Activated CD4-positive, alpha-beta T cell treated with anti-CD3 and anti-CD28 coated beads, Interleukin-2, amount 50 U/mL, for 48 hours (primary cell): ENCODE measurements around the gene TMEM54.

Experiments
- DNase-seq, 2 experiments: peaks; one replicate each; pipeline ENCODE4 v3.0.0-alpha.2; 2020

The TMEM54 gene

GRCh38 chr1:32894019-32894600 is 7.1 kb downstream of the TMEM54 start:
- no peak for DNase-seq

DNA sequence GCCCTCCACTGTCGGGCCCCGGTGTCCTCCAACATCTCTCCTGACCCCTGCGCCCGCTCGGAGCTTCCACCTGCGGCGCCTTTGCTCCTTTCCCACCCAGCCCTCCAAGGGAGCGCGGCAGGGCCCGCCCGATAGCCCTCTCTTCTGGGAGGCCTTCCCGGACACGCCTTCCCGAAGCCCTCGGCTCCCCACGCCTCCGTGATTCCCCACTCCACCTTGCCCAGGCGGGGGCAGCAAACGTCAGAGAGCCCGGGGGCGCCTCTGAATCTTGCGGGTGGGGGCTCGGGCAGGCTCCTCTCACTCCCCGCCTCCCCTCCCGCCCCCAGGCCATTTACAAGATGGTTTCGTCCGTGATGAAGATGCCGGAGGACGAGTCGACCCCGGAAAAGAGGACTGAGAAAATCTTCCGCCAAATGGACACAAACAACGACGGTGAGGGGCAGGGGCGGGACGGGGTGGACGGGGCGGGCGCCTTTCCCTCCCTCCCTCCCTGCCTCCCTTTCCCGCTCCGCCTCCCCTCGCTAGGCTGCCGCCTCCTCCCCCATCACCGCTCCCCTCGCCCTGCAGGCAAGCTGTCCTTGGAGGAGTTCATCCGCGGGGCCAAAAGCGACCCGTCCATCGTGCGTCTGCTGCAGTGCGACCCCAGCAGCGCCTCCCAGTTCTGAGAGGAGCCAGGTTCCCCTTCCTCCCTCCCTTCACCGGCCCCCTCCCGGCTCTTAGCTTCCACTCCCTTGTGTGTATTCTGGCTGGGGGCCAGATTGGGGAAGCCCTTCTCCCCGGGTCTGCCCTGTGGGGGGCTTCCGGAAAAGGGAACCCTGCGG is 7.8 kb downstream of the TMEM54 start:
- DNase-seq, result peak in 1 of 2 experiments; percentile 30

DNA sequence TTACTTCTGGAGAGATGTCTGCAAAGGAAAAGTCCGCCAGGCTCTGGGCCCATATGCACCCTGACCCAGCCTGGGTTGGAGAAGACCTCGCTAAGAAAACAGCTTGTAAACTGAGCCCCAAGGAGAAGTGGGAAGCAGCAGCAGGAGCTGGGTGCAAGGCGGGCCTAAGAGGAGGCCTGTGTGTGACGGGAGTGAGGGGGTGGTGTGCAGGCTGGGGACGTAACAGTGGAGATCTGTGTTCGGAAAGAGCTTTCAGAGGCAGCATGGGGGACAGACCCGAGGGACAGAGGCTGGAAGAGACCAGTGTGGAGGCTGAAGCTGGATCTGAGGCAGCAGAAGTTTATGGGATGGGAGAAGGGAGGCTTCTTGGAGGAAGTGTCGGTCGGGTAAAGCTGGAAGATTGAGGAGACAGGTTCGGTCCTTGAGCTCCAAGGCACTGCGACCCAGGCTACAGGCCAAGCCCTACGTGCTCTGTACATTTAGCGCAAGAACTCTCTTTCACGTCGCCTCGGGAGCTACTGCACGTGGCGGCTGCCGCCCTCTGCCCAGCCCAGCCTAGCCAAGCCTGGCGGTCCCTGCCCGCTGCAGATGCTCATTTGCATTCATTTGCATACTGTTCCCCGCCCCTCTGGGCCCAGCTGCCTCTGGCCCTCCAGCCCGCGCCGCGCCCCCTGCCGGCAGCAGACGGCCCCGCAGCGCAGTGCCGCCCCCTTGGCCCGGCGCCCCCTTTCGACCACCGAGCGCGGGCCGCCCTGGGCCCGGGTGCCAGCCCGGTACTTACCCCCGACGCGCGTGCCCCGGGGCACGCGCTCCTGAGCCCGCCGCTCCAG is 8.6 kb downstream of the TMEM54 start:
- DNase-seq, result peak; percentile 47 to 58

DNA sequence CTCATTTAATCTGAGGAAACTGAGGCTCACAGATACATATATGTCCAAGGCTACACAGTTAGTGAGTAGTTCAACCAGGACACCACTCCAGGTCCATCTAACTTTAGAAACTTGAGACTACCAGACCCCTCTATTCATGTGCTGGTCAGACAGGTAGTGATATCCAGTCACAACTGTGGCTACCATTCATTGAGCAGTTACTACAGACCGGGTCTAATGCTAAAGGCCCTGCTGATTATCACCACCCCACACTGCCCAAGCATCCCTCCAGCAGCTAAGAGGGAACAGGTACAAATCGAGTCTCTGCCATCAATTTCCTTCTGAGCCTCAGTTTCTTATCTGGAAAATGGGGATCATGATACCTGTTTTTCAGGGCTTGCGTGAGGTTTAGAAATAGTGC is 9.6 kb downstream of the TMEM54 start:
- DNase-seq, result no peak

DNA sequence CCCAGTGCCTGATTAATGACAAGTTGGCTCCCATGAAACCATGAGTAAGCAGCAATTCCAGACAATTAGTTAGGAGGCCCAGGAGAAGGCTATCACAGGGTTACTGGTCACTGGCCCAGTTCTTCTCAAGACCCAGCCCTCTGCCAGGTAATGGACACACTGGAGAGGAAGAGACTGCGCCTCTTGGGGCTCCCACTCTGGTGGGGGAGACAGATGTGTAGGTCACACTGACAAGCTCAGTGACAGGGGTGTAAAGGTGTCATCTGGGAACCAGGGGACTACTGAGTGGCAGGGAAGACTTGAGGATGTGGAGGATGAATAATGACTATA is 10.0 kb downstream of the TMEM54 start:
- no peak for DNase-seq

- DNase-seq, result no peak
These were observed 10.5 kb downstream of the TMEM54 start for GRCh38 chr1:32890516-32891240.

- DNase-seq, result no peak
These were observed 11.4 kb downstream of the TMEM54 start for GRCh38 chr1:32889731-32890278.

DNA sequence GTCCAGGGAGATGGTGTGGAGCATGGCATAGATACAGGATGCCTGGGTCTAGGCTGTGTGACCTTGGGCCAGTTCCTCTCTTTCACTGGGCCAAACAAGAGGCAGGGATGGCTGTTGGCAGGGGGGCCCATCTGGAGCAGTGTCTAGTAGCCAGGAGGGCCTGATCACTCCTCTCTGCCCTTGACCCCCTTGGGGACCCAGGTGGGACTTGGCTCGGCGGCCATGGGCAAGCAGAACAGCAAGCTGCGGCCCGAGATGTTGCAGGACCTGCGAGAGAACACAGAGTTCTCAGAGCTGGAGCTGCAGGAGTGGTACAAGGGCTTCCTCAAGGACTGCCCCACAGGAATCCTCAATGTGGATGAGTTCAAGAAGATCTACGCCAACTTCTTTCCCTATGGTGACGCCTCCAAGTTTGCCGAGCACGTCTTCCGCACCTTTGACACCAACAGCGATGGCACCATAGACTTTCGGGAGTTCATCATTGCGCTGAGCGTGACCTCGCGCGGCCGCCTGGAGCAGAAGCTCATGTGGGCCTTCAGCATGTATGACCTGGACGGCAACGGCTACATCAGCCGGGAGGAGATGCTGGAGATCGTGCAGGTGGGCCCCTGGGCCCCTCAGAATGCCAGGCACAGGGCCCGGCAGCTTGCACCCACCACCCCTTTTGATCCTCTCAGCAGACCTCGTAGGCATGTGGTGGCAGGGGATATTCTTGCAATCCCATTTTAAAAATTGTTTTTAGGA is 12.3 kb downstream of the TMEM54 start:
- no peak for DNase-seq

DNA sequence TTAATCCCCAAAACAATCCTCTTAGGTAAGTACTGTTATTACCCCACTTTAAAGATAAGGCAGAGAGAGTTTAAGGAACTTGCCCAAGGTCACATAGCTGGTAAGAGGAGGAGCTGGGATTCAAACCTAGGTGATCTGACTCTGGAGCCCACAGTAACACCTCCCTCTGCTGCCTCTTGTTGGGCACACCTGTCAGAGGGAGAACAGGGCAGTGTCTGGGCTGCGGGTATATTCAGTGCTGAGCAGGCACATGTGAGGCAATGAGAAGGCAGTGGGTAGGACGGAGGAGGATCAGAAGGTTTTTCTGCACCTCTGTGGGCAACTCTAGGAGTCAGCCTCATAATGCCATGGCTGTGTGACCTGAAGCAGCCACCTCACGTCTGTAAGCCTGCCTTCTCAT is 13.1 kb downstream of the TMEM54 start:
- DNase-seq, result no peak

- no peak for DNase-seq
These were observed 13.6 kb downstream of the TMEM54 start for GRCh38 chr1:32887623-32888022.

GRCh38 chr1:32886828-32887414 is 14.3 kb downstream of the TMEM54 start:
- no peak for DNase-seq

- peak; percentile 48 to 53 for DNase-seq
These were observed 15.0 kb downstream of the TMEM54 start, which contains the start of gene HPCA for GRCh38 chr1:32886004-32886827. HPCA (plus strand) TSS chr1:32886491; CDS start chr1:32888899, 2,408 bp downstream.

- DNase-seq, result no peak
These were observed 15.5 kb downstream of the TMEM54 start for GRCh38 chr1:32885676-32886003.

GRCh38 chr1:32884726-32885125 is 16.5 kb downstream of the TMEM54 start:
- DNase-seq, result no peak

- DNase-seq, result no peak
These were observed 17.2 kb downstream of the TMEM54 start for GRCh38 chr1:32884032-32884372.

DNA sequence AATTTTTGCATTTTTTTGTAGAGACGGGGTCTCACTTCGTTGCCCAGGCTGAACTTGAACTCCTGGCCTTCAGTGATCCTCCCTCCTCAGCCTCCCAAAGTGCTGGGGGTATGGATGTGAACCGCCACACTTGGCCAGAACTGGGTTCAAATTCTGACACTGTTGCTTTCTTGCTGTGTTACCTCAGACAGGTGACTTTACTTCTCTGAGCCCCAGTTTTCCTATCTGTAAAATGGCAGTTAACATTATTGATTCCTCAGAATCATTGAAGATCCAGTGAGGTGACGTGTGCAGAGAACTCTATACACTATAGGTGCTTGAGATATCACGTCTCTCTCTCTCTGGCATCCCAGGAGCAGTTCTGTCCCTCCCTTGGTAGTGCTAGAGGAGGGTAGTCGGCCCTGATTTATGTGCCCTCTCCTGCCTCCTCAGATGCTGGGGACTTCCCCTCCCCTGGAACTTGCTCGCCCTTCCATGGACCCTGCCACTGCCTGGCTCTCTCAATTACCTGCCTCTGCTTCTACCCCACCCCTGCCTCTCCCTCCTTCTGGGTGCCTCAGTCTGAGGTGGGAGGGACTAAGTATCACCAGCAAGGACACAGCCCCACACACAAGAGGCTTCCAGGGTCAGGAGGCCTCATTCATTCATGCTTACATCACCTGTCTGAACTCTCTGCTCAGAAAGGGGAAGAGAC is 17.7 kb downstream of the TMEM54 start:
- DNase-seq, result no peak

- no peak for DNase-seq
These were observed 19.0 kb downstream of the TMEM54 start for GRCh38 chr1:32881871-32882850.

DNA sequence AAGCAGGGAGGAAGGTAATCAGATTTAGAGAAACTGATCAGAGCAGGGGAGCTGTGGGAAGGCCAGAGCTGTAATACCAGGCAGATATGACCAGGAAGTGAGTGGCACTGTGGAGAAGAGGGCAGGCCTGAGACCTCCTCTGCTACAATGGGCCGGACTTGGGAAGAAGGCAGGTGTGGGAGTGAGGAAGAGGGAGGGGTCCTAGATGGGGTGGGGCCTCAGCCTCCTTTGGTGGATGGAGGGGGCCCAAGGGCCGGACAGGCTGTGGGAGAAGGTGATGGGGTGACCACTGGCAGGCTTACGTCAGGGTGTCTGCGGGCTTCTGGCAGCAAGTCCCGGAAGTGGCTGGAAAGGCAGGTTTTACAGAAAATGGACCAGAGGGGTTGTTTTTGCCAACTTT is 19.9 kb downstream of the TMEM54 start:
- no peak for DNase-seq

DNA sequence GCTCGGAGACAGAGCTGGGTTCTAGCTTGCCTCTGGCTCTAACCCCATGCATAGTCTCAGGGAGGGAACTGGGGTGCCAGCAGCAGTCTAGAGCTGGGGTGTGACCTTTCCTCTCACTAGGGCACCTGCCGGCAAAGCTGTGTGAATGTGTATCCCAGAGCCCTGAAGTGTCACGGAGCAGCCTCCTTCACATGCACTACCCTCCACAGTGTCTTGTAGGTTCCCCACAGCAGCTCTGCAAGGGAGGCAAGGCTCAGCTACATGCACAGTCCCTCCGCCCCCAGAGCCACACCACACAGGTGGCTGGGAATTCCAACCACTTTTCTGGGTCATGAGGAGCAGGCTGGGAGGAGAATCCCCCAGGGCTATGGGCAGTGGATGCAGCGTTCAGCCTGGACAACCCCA is 22.6 kb downstream of the TMEM54 start:
- no peak for DNase-seq
